Activated CD8-positive, alpha-beta memory T cell treated with anti-CD3 and anti-CD28 coated beads for 36 hours (primary cell): ENCODE data around the gene PHLDB1. TPM values are rescaled to one million over a fixed set of nuclear protein-coding genes. Genes with fewer than 3 reads are reported as not detected.
"Not testable (repeated sequence)": the region's sequence is repeated elsewhere in the genome, so short reads cannot be mapped to it uniquely, and the experiment has no call there.

Source experiments
- CTCF ChIA-PET: fragments of 350-600 bp; sonication (Branson Sonifier 250); formaldehyde crosslinking; loops from one replicate; lab custom pipeline; 2021; ENCODE audit warnings: antibody characterized with exemption; lab: Charles Lee
- POLR2A ChIA-PET: fragments of 350-600 bp; sonication (Branson Sonifier 250); formaldehyde crosslinking; loops from one replicate; lab custom pipeline; 2021; ENCODE audit warnings: antibody characterized with exemption; lab: Charles Lee
- total RNA-seq, 2 experiments: library from RNA; stranded (reverse); gene quantifications; one replicate each; pipeline ENCODE4 v1.2.3, GENCODE V29; 2021

The PHLDB1 gene
- 1 to 10 TPM; 1.6 to 1.9 TPM for total RNA-seq

- ChIA-PET CTCF (interaction anchor here (0.5 to 6.5 kb wide), 4 partner anchors 7 to 197 kb away, joined by 3 to 61 read pairs (median 4); no protein-coding TSS in a partner anchor), POLR2A (interaction anchor here (0.6 kb wide), 1 partner anchor 28 kb away, joined by 4 read pairs; no protein-coding TSS in a partner anchor)
Observed at GRCh38 chr11:118607401-118608359, at the start of gene PHLDB1. TSS of gene PHLDB1 (plus strand) at chr11:118607615. CDS start at chr11:118613837, 6,222 bp downstream.

DNA sequence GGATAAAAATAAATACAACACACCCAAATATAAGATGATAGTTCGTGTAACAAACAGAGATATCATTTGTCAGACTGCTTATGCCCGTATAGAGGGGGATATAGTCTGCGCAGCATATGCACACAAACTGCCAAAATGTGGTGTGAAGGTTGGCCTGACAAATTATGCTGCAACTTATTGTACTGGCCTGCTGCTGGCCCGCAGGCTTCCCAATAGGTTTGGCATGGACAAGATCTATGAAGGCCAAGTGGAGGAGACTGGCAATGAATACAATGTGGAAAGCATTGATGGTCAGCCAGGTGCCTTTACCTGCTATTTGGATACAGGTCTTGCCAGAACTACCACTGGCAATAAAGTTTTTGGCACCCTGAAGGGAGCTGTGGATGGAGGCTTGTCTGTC, 46.6 kb upstream of the PHLDB1 start:
- ChIA-PET POLR2A (interaction anchor here (0.6 kb wide), 1 partner anchor 372 kb away, joined by 3 read pairs; no protein-coding TSS in a partner anchor), CTCF (no interaction called here)

GRCh38 chr11:118565051-118565450, 42.4 kb upstream of the PHLDB1 start:
- POLR2A ChIA-PET, result no interaction called here
- CTCF ChIA-PET, result interaction anchor here (0.6 to 0.7 kb wide), 2 partner anchors 35 to 76 kb away, joined by 3 read pairs; no protein-coding TSS in a partner anchor

DNA sequence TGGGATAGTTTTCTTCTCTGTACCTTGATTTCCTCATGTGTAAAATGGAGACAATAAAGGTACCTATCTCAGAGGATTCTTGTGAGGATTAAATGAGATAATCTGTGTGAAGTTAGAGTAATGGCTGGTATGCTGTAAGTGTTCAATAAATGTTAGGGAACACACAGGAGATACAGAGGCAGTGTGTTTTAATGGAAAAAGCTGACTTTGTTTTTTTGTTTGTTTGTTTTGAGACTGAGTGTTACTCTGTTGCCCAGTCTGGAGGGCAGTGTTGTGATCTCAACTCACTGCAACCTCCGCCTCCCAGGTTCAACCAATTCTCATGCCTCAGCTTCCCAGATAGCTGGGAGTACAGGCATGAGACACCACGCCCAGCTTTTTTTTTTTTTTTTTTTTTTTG, 37.7 kb upstream of the PHLDB1 start:
- ChIA-PET CTCF (interaction anchor here (1.1 kb wide), 1 partner anchor 44 kb away, joined by 3 read pairs; no protein-coding TSS in a partner anchor), POLR2A (no interaction called here)

- CTCF ChIA-PET, result interaction anchor here (0.6 to 1.8 kb wide), 2 partner anchors 18 to 19 kb away, joined by 4 to 5 read pairs; no protein-coding TSS in a partner anchor
- POLR2A ChIA-PET, result no interaction called here
Observed at GRCh38 chr11:118570787-118571186, 36.6 kb upstream of the PHLDB1 start.

DNA sequence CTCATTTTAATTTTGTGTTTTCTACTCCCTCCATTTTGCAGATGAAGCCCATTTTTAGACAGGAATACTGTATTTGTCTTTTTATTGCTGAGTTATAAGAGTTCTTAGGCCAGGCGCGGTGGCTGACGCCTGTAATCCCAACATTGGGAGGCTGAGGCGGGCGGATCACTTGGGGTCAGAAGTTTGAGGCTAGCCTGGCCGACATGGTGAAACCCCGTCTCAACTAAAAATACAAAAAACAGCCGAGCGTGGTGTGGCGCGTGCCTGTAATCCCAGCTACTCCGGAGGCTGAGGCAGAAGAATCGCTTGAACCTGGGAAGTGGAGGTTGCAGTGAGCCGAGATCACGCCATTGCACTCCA, 35.7 kb upstream of the PHLDB1 start:
- ChIA-PET POLR2A (interaction anchor here (0.5 to 1.0 kb wide), 4 partner anchors 8 to 338 kb away, joined by 3 to 7 read pairs (median 4); no protein-coding TSS in a partner anchor), CTCF (interaction anchor here (1.0 to 1.8 kb wide), 3 partner anchors 17 to 118 kb away, joined by 3 to 5 read pairs (median 3); no protein-coding TSS in a partner anchor)

DNA sequence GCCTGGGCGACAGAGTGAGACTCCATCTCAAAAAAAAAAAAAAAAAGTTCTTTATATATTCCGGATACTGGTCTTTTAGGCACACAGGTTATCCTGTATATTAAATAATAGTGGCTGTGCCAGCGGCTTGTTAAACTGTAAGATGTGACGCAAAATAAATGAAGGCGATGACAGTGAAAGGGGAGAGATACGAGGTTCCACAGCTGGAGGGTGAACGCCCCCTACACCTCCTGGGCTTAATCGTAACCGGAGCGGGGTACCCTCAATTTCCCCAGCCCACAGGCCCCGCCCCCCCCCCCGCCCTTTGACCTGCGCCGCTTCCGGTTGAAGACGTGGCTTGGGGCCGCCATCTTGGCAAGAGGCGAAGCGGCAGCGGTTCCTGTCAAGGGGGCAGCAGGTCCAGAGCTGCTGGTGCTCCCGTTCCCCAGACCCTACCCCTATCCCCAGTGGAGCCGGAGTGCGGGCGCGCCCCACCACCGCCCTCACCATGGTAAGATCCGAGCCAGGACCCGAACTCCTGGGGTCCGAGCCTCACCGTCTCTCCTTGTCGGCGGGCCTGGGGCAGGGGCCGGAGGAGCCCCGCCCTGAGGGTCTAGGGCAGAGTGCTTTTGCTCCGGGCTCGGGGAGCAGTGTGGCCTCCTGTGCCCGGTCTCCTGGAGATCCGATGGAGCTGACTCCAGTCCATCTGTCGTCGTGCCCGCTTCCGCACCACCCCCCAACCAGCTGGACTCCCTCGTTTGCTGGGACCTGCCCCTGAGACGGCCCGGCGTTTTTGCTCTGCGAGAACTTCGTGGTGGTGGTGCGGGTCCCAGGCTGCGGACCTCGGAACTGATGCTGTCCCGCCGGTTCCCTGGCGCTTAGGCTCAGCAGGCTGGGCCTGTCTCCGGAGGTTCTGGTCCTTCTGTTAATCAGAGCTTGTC, 35.1 kb upstream of the PHLDB1 start, which contains the start of gene ARCN1:
Gene ARCN1 (plus strand): TSS at position 349 of the 920 bp plus-strand sequence. CDS start 139 bp downstream, at position 488.
- ChIA-PET CTCF (interaction anchor here (0.8 to 1.8 kb wide), 4 partner anchors 17 to 118 kb away, joined by 3 to 5 read pairs (median 3); no protein-coding TSS in a partner anchor), POLR2A (interaction anchor here (0.5 to 1.0 kb wide), 4 partner anchors 9 to 337 kb away, joined by 3 to 7 read pairs (median 4); no protein-coding TSS in a partner anchor)

DNA sequence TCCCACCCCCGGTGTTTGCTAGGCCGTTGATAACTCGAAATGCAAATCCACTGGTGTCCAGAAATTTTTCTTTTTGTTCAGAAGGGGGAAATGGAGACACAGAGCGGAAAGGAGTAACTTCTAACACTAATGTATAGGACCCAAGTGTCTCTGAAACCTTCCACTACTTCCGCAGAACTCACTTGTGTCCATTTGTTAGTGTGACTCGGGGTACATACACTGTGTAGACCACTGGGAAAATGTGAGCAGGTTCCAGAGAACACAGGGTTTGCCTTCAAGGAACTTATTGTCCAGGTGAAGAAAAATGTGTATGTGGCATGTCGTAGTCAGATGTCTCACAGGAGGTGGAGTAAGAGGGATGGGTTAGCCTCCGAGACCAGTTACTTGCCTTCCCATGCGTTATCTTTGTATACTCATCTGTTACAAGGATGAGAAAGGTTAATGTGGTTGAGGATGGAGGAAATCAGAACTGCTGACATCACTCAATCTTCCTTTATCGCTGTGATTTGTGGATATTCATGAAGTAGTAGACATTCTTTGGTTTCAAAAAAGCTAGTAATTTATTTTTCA, 34.3 kb upstream of the PHLDB1 start:
- ChIA-PET CTCF (interaction anchor here (0.8 to 1.2 kb wide), 2 partner anchors 39 to 117 kb away, joined by 3 read pairs; no protein-coding TSS in a partner anchor), POLR2A (no interaction called here)

DNA sequence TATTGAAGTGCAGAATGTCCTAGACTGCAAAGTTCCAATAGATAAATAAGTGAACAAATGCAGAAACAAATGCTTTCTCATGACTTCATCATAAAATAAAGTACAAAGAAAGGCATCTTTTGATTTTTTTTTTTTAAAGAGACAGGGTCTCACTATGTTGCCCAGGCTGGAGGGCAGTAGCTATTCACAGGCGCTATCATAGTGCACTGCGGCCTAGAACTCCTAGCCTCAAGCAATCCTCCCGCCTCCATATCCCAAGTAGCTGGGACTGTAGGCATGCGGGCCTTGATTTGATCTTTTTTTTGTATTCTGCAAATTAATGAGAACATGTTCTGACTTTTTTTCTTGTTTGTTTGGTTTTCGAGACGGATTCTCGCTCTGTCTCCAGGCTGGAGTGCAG, 32.8 kb upstream of the PHLDB1 start:
- CTCF ChIA-PET, result no interaction called here
- POLR2A ChIA-PET, result no interaction called here

DNA sequence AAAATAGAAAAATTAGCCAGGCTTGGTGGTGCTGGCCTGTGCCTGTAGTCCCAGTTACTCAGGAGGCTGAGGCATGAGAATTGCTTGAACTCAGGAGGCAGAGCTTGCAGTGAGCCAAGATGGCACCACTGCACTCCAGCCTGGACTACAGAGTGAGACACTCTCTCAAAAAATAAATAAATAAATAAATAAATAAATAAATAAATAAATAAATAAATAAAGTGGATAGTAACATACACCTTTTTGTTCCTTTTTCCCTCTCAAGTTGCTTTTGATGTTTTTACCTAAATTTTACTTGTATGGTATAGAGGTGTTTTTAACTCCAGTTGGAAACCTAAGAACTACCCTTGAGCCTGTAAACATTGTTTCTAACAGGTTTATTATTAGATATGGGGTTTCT, 29.4 kb upstream of the PHLDB1 start:
- CTCF ChIA-PET, POLR2A ChIA-PET: not testable (repeated sequence)

GRCh38 chr11:118581057-118581456, 26.4 kb upstream of the PHLDB1 start:
- ChIA-PET CTCF (no interaction called here), POLR2A (no interaction called here)

DNA sequence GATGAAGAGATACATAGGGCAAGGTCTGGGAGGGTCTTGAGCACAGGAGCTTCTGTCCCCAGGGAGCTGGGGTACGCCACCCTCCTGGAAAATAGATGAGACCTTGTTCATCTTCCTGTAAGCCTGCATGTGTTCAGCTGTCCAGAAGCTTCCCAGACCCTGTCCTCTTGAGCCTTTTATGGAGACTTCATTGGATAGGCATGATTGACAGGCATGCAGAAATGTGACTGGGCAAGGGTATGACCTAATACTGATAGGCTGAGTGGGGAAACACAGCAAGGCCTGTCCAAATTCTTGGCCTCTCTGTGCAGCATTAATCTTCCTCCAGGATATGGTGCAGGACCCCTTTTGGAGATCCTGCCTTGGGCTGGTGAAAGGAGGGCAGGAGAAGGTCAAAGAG, 19.5 kb upstream of the PHLDB1 start:
- POLR2A ChIA-PET, result no interaction called here
- CTCF ChIA-PET, result no interaction called here

- CTCF ChIA-PET, result interaction anchor here (1.4 to 5.3 kb wide), 2 partner anchors 9 to 13 kb away, joined by 3 to 61 read pairs; partner anchors contain the start of gene PHLDB1
- POLR2A ChIA-PET, result no interaction called here
Observed at GRCh38 chr11:118592616-118593367, 14.6 kb upstream of the PHLDB1 start.

GRCh38 chr11:118594984-118595383, 12.4 kb upstream of the PHLDB1 start:
- CTCF ChIA-PET, result interaction anchor here (0.9 to 5.3 kb wide), 7 partner anchors 11 to 424 kb away, joined by 3 to 61 read pairs (median 3); partner anchors contain the start of genes ARCN1, KMT2A and PHLDB1
- POLR2A ChIA-PET, result not testable (repeated sequence)

DNA sequence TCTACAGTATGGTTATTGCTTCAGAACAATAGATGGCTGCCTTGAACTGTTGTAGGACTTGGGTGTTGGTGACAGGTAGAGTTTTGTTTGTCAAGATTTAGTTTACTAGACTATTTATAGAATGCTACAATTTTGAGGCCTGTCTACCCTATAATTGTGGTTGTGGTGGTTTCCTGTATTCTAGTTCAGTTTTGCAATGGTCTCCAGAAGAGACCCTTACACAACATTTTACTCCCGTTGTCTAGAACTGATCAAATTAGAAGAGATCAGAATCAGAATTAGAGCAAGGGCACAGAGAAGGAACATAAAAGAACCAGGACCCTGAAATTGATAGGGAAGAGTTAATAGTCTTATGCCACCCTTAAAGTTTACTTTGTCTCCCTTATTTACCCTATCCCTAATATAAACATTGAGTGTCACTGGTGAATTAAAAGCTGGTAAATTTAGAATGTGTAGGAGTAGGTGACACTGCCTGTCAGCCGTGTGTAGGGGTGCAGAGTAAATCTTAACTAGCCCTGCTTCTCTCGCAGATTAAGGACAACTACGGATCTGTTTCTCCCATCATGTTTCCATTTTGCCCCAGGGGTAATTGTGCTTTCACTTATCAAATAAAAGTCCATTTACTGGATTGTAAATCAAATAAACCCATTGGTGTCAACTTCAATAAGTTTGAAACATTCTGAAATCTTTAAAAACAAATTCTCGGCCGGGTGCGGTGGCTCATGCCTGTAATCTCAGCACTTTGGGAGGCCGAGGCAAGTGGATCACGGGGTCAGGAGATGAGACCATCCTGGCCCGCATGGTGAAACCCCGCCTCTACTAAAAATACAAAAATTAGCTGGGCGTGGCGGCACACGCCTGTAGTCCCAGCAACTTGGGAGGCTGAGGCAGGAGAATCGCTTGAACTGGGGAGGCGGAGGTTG, 10.9 kb upstream of the PHLDB1 start:
- CTCF ChIA-PET, result interaction anchor here (5.3 kb wide), 1 partner anchor 10 kb away, joined by 61 read pairs; the partner anchor contains the start of gene PHLDB1
- POLR2A ChIA-PET, result no interaction called here

GRCh38 chr11:118597556-118597955, 9.9 kb upstream of the PHLDB1 start:
- ChIA-PET POLR2A (no interaction called here), CTCF (interaction anchor here (2.2 kb wide), 1 partner anchor 15 kb away, joined by 7 read pairs; no protein-coding TSS in a partner anchor)
